B cell (primary cell): ENCODE results near the gene FGF11. TPM values are rescaled to one million over a fixed set of nuclear protein-coding genes. Genes with fewer than 3 reads are reported as not detected.

Source experiments
- ATAC-seq: fragments of 200-7000 bp; cut with Tn5 transposase; one replicate; pipeline ENCODE4 v1.10.0; 2021; ENCODE audit warnings: low read depth, mild to moderate bottlenecking, moderate number of reproducible peaks, moderate library complexity
- CTCF ChIA-PET: fragments of 350-600 bp; sonication (Branson Sonifier 250); formaldehyde crosslinking; loops from one replicate; lab custom pipeline; 2021; ENCODE audit warnings: antibody characterized with exemption, inconsistent platforms; lab: Charles Lee
- POLR2A ChIA-PET: fragments of 350-600 bp; sonication (Branson Sonifier 250); formaldehyde crosslinking; loops from one replicate; lab custom pipeline; 2021; ENCODE audit warnings: antibody characterized with exemption; lab: Charles Lee
- DNase-seq: peaks from one replicate; pipeline ENCODE4 v3.0.0; 2013
- H2AFZ ChIP-seq: 2 replicates; pipeline ENCODE4 v1.6.1; 2012; ENCODE audit warnings: mild to moderate bottlenecking, low read depth, low read length; ENCODE audit not compliant: insufficient read depth, poor library complexity, severe bottlenecking
- H3K27ac ChIP-seq, 2 donors: 1 replicate in 1 of 2; 2 replicates in 1 of 2; pipeline ENCODE4 v1.5.1; 2012 to 2013; ENCODE audit warnings: low read length in 2 of 2, mild to moderate bottlenecking in 2 of 2, moderate library complexity in 1 of 2
- H3K27me3 ChIP-seq, 4 experiments: fragments of 200-600 bp in 1 of 4; sonication (generic) in 1 of 4; replicated peaks in 1 of 4; 1 replicate in 2 of 4; 2 replicates in 2 of 4; pipeline versions ENCODE4 v1.6.1 to v1.7.0; 2013 to 2016; ENCODE audit warnings: low read length in 3 of 4, mild to moderate bottlenecking in 2 of 4, mixed read lengths in 1 of 4, moderate library complexity in 1 of 4; ENCODE audit not compliant: insufficient read depth in 4 of 4, control insufficient read depth in 3 of 4; ENCODE audit errors: control extremely low read depth in 1 of 4
- H3K36me3 ChIP-seq, 2 experiments: replicated peaks in 1 of 2; 1 replicate in 1 of 2; 2 replicates in 1 of 2; pipeline versions ENCODE4 v1.6.1 to v1.7.1; 2013; ENCODE audit warnings: low read length in 1 of 2; ENCODE audit not compliant: insufficient read depth in 2 of 2, control insufficient read depth in 1 of 2; ENCODE audit errors: control extremely low read depth in 1 of 2, extremely low read depth in 1 of 2
- H3K4me1 ChIP-seq, 2 donors: fragments of 200-600 bp in 1 of 2; sonication (generic) in 1 of 2; 1 replicate in 1 of 2; 2 replicates in 1 of 2; pipeline versions ENCODE4 v1.5.1 to v1.6.1; 2013 to 2017; ENCODE audit warnings: low read length in 2 of 2; ENCODE audit not compliant: control insufficient read depth in 2 of 2, insufficient read depth in 2 of 2
- H3K4me2 ChIP-seq: replicated peaks from 2 replicates; pipeline ENCODE3; 2012; ENCODE audit warnings: mild to moderate bottlenecking, low read depth, low read length; ENCODE audit not compliant: poor library complexity, severe bottlenecking
- H3K4me3 ChIP-seq, 5 experiments: fragments of 200-600 bp in 1 of 5; sonication (generic) in 1 of 5; 1 replicate in 3 of 5; 2 replicates in 2 of 5; pipeline versions ENCODE4 v1.5.1 to v1.7.0; 2011 to 2016; ENCODE audit warnings: low read length in 4 of 5, mild to moderate bottlenecking in 4 of 5, low read depth in 2 of 5, control low read depth in 1 of 5, moderate library complexity in 1 of 5; ENCODE audit not compliant: insufficient read depth in 1 of 5; ENCODE audit errors: control extremely low read depth in 1 of 5, extremely low read depth in 1 of 5
- H3K79me2 ChIP-seq: fragments of 200-600 bp; sonication (generic); one replicate; pipeline ENCODE4 v1.6.0; 2016; ENCODE audit warnings: low read length; ENCODE audit not compliant: control insufficient read depth, insufficient read depth
- H3K9ac ChIP-seq: fragments of 200-600 bp; sonication (generic); 2 replicates; pipeline ENCODE4 v1.6.1; 2017; ENCODE audit warnings: mild to moderate bottlenecking, low read length, moderate library complexity
- H3K9me3 ChIP-seq, 3 donors: one replicate each; pipeline versions ENCODE4 v1.6.1 to v1.7.1; 2013; ENCODE audit warnings: low read length in 2 of 3; ENCODE audit not compliant: control insufficient read depth in 2 of 3, insufficient read depth in 1 of 3; ENCODE audit errors: control extremely low read depth in 1 of 3
- H4K20me1 ChIP-seq: 2 replicates; pipeline ENCODE4 v1.6.0; 2012; ENCODE audit warnings: mild to moderate bottlenecking, low read length; ENCODE audit not compliant: insufficient read depth, control insufficient read depth, poor library complexity, severe bottlenecking
- H3K27ac Mint-ChIP-seq: one replicate; pipeline ENCODE4 v1.8.0; 2021; ENCODE audit warnings: mixed read lengths
- H3K27me3 Mint-ChIP-seq: one replicate; pipeline ENCODE4 v1.8.0; 2021; ENCODE audit warnings: mixed read lengths
- H3K4me1 Mint-ChIP-seq: one replicate; pipeline ENCODE4 v1.8.0; 2021; ENCODE audit warnings: mixed read lengths
- H3K4me3 Mint-ChIP-seq: one replicate; pipeline ENCODE4 v1.8.0; 2021; ENCODE audit warnings: mixed read lengths
- H3K9me3 Mint-ChIP-seq: one replicate; pipeline ENCODE4 v1.8.0; 2022; ENCODE audit warnings: mixed read lengths; ENCODE audit not compliant: insufficient read depth
- CTCF ChIP-seq: fragments of 200-600 bp; IDR thresholded peaks from one replicate; pipeline ENCODE4 v1.8.0; 2022; ENCODE audit warnings: antibody characterized with exemption, mild to moderate bottlenecking
- EZH2 ChIP-seq: IDR thresholded peaks from 2 replicates; pipeline ENCODE4 v1.6.1; 2012; ENCODE audit warnings: borderline replicate concordance, low read depth, mild to moderate bottlenecking, moderate library complexity, low read length; ENCODE audit not compliant: insufficient read depth, poor library complexity, severe bottlenecking
- WGBS: methylation state at CpG from one replicate; pipeline ENCODE4 v1.1.5; 2013; ENCODE audit warnings: missing lambda C conversion rate; ENCODE audit not compliant: insufficient coverage; 5-methylcytosine and 5-hydroxymethylcytosine counted together
- intact Hi-C: fragments of 100-400 bp; cut with micrococcal nuclease; formaldehyde crosslinking; loops from one replicate; pipeline ENCODE4 v1.10.0; 2022
- polyA plus RNA-seq: library from polyadenylated mRNA; depleted of rRNA; stranded (reverse); fragments of >200 nt; gene quantifications from 2 replicates; pipeline ENCODE4 v1.2.3, GENCODE V29; 2012
- total RNA-seq, 2 donors: library from RNA; stranded (reverse); fragments of 120-200 nt in 1 of 2; gene quantifications; 1 replicate in 1 of 2; 2 replicates in 1 of 2; pipeline versions ENCODE4 v1.2.3 to v1.2.4, GENCODE V29; 2013 to 2022

FGF11 gene
- total and polyA plus RNA-seq, 2 donors (not counting 1 experiment from before 2014, with no cell fraction given): 2.7 to 4.6 TPM

GRCh38 chr17:7415784-7416183, 23.5 kb upstream of the FGF11 start:
- ChIA-PET CTCF (no interaction called here), POLR2A (no interaction called here)
- no peaks in the 10 kb centered on the region for H3K9me3 Mint-ChIP-seq
- peaks cover 11% of the 10 kb centered on the region for H3K27me3 Mint-ChIP-seq
- H3K4me3 ChIP-seq: no peak overlapping the region
- no peaks in the 10 kb centered on the region for H4K20me1 ChIP-seq
- TF ChIP-seq EZH2: no peak
- TF ChIP-seq CTCF: no peak
- H2AFZ ChIP-seq: no peak overlapping the region
- ATAC-seq (no peak), DNase-seq (no peak)
- H3K79me2 ChIP-seq: no peaks in the 10 kb centered on the region
- no peak overlapping the region for H3K4me2 ChIP-seq
- no peaks in the 10 kb centered on the region for H3K4me1 Mint-ChIP-seq
- no peak overlapping the region for H3K9ac ChIP-seq
- H3K27ac Mint-ChIP-seq: no peak overlapping the region
- no peaks in the 10 kb centered on the region for H3K36me3 ChIP-seq
- H3K27me3 ChIP-seq: peaks cover 0 to 2% (median 0%) of the 10 kb centered on the region in 4 experiments
- no peaks in the 10 kb centered on the region for H3K9me3 ChIP-seq
- 92% methylated on average over 23 of the region's 23 CpGs for whole genome bisulfite sequencing
- H3K4me1 ChIP-seq: no peaks in the 10 kb centered on the region
- no peak overlapping the region for H3K4me3 Mint-ChIP-seq
- intact Hi-C loops: no loop called here
- no peak overlapping the region for H3K27ac ChIP-seq

GRCh38 chr17:7416323-7416722, 23.0 kb upstream of the FGF11 start:
- Histone ChIP-seq H2AFZ (no peak overlapping the region), H4K20me1 (no peaks in the 10 kb centered on the region), H3K36me3 (no peaks in the 10 kb centered on the region), H3K9ac (no peak overlapping the region), H3K27ac (no peak overlapping the region), H3K79me2 (no peaks in the 10 kb centered on the region), H3K4me2 (no peak overlapping the region), H3K4me3 (no peak overlapping the region), H3K27me3 (no peaks in the 10 kb centered on the region), H3K4me1 (no peaks in the 10 kb centered on the region), H3K9me3 (no peaks in the 10 kb centered on the region)
- Mint-ChIP-seq H3K27ac (no peak overlapping the region), H3K9me3 (no peaks in the 10 kb centered on the region), H3K4me3 (no peak overlapping the region), H3K4me1 (no peaks in the 10 kb centered on the region), H3K27me3 (peaks cover 11% of the 10 kb centered on the region)
- ChIA-PET POLR2A (no interaction called here), CTCF (interaction anchor here (1.2 kb wide), 1 partner anchor 60 kb away, joined by 4 read pairs; no protein-coding TSS in a partner anchor)
- WGBS: 80% methylated on average over 4 of the region's 6 CpGs
- no peak for TF ChIP-seq EZH2
- intact Hi-C loops: no loop called here
- DNase-seq: no peak
- no peak for ATAC-seq
